Nucleus accumbens (tissue), 56 donors: ENCODE data around the gene LSM14A.
"Not testable (repeated sequence)": the region's sequence is repeated elsewhere in the genome, so short reads cannot be mapped to it uniquely, and the experiment has no call there.

ENCODE experiments used
- DNase-seq, 56 donors: peaks; one replicate each; lab custom pipeline; 2025; lab: John Stamatoyannopoulos, UW

LSM14A gene

GRCh38 chr19:34225659-34226015 lies 53.3 kb downstream of the LSM14A start:
- DNase-seq, result no peak

- no peak for DNase-seq
Observed at GRCh38 chr19:34226036-34226435, 53.7 kb downstream of the LSM14A start.

DNA sequence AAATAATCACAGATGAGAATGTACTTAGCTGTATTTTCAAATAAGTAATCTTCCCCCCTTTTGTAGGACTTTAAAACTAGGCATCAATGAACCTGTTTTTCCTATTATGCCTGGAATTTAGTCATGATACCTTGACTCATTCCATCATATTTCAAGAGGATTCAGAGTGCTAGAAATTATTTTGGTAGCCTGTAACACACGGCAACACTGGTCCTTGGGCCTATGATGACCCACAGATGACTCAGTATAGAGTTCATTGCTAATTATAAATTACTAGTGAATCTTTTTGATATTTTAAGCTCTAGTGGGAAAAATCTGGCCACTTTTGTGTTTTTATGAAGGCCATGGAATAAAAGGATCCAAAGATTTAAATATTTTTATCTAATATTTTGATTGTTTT lies 56.0 kb downstream of the LSM14A start:
- DNase-seq, result no peak

GRCh38 chr19:34228762-34229161 lies 56.5 kb downstream of the LSM14A start:
- DNase-seq, result no peak

GRCh38 chr19:34229721-34230120 lies 57.4 kb downstream of the LSM14A start:
- DNase-seq, result no peak

DNA sequence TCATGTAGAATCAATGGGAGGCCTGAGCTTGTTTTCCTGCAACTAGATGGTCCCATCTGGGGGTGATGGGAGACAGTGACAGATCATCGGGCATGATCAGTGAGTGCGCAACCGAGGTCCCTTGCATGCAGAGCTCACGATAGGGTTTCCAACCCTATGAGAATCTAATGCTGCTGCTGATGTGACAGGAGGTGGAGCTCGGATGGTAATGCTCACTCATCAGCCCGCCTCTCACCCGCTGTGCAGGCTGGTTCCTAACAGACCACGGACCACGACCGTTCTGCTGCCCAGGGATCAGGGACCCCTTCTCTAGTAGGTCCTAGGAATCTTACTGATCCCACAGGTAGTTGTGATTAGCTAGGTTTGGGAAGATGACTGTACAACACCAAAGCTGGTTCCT lies 58.5 kb downstream of the LSM14A start:
- DNase-seq, result peak in 23 of 56 donors; percentile 11 to 55 (median 24)

- DNase-seq, result no peak
Observed at GRCh38 chr19:34231439-34231838, 59.1 kb downstream of the LSM14A start.

DNA sequence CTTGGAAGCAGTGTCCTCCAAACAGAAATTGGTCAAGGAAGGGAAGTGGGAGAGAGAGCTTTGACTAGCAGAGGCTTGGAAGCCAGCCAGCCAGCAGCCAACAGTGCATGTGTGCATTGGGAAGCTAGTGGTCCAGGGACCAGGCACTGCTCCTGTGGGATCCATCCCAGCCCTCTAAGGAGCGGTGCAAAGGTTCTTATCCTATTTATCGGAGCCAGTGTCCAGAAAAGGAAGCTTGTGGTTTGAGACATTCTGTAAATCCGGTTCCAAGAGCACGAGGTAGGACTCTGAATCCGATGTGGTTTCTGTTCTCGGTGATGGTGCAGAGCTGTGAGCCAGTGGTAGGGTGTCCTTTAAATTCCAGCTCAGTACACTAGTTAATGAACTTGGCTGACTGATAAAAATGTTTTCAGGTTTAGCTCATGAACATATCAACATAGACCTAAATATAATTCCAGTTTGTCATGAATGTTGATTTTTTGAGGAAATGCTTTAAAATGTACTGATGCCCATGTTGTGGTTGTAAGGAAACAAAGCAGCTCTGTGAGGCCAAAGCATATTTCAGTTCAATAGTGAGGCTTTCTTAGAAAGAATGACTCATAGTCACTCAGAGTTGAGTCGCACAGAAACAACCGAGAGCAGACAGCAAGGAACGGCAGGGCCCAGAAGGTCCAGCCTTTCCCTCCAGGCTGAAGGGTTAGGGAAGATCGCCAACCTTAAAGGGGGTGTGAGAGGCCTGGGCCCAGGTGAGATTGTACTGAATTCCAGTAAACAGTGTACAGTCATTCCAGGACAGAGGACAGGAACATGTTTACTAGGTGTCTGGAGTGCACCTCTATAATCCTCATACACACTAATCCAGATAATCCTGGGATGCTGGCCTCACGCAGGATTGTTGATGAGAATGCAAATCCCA lies 60.5 kb downstream of the LSM14A start:
- DNase-seq, result peak in 38 of 56 donors; percentile 8 to 72 (median 26)

DNA sequence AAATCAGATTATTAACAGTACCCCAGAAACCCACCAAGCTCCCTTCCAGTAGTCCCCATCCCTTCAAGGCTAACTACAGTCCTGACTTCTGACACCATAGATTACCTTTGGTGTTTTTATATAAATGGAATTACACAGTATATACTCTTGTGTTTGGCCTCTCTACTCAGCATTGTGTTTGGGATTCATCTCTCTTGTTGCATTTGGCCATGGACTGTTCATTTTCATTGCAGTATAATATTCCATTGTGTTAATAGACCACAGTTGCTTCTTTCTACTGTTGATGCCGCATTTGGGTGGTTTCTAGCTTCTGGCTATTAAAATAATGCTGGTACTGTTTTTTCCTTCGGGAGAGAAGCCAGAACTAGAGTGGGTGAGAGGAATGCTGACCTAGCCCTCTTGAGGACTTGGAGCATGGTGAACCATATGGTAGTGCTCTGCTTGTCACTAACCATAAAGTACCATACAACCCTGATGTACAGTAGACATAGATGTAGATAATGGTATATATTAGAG lies 63.2 kb downstream of the LSM14A start:
- DNase-seq, result no peak

DNA sequence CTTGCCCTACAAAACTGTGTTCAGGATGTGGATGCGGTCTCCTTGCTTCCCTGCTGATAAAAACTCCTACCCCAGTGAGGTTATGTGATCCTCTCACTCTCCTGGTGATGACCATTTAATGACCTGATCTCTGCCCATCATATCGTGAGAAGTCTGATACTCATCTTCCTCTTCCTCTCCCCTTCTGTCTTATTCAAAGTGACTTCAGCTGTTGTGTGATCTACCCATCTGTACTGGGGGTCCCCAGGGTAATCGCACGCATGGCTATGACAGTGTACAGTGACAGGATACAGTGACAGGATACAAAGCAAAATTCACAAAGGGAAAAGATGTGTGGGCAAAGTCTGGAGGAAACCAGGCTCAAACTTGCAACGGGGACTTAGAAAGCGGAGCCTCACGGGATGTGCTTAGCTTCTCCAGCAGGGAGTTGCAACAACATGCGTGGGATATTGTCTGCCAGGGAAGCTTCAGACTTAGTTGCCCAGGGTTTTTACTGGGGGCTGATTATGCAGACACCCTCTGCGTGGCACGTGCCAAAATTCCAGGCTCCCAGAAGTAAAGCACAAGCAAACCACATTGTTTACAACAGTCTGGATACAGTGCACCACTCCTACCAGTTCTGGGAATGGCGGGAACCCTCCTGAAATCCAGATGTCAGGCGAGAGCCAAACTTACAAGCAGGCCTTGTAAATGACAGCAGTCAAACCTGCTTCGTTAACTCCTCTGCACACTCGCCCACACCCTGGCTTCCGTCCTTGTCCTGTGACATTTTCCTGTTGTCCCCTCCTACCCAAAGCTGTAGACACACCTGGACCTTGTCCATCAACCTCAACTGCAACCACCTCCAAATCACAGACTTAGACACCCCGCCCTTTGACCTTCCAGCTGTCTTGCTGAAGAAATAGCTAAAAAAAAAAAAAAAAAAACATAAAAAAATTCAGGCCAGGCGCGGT lies 64.0 kb downstream of the LSM14A start:
- no peak for DNase-seq

GRCh38 chr19:34237283-34237682 lies 65.0 kb downstream of the LSM14A start:
- DNase-seq, result no peak

GRCh38 chr19:34237939-34238338 lies 65.6 kb downstream of the LSM14A start:
- DNase-seq, result no peak

DNA sequence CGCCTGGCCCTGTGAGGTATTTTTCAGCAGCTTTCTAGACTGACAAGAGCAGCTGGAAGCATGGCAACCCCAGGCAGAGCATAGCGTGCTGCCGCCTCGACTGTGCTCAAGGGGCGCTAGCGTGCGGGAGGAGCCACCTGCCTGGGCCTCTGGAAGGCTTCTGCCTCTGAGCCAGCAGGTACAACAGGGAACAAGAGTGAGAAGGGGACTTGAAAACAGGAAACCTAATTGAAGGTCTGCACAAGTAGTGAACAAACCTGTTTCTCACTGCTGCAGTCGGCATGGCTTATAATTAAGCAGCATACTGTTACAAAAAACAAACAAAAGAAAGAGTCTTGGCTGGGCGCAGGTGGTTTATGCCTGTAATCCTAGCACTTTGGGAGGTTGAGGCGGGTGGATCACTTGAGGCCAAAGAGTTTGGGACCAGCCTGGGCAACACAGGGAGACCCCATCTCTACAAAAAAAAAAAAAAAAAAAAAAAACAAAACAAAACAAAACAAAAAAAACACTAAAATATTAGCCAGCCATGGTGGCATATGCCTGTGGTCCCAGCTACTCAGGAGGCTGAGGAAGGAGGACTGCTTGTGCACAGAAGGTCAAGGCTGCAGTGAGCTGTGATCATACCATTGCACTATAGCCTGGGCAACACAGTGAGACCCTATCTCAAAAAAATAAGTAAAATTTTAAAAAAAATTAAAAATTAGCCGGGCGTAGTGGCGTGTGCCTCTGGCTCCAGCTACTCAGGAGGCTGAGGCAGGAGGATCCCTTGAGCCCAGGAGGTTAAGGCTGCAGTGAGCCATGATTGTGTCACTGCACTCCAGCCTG lies 69.4 kb downstream of the LSM14A start:
- no peak for DNase-seq

- DNase-seq, result not testable (repeated sequence)
Observed at GRCh38 chr19:34243138-34243875, 71.0 kb downstream of the LSM14A start.

DNA sequence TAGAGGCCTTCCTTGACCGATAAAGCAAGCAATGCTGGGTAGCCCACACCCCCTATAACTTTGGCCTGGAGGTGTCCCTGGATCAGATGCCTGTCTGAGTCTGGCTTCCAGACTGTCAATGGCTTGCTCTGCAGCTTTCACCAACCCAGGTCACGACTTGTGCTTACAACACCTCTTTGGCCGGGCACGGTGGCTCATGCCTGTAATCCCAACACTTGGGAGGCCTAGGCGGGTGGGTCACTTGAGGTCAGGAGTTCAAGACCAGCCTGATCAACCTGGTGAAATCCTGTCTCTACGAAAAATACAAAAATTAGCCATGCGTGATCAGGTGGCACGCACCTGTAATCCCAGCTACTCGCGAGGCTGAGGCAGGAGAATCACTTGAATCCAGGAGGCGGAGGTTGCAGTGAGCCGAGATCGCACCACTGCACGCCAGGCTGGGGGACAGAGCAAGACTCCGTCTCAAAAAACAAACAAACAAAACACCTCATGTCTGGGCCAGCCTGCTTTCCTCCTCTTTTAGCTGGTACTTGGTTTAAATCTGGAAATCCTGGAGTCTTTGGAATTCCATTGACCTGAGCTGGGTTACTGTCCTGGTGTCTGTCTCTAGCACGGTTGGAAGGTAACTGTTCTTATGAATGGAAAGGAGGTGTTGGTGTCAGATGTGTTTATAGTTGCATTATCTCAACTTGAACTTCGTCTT lies 71.7 kb downstream of the LSM14A start:
- no peak for DNase-seq

GRCh38 chr19:34244611-34245299 lies 72.5 kb downstream of the LSM14A start:
- peak in 1 of 56 donors; percentile 14 for DNase-seq

DNA sequence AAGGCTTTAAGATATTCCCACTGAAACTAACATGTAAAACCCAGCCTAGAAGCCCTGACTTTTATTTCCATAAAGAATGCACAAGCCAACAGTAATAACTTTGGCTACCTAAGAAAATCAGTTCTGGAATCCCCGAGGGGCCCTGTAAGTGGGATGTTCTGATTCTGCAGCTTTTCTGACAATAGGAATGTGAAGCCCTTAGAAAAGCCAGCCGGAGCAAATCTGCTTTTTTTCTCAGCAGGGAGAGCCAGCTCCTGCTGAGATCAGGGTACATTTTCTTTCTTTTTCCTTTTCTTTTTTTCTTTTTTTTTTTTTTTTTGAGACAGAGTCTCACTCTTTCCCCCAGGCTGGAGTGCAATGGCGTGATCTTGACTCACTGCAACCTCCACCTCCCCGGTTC lies 74.0 kb downstream of the LSM14A start:
- DNase-seq, result no peak

DNA sequence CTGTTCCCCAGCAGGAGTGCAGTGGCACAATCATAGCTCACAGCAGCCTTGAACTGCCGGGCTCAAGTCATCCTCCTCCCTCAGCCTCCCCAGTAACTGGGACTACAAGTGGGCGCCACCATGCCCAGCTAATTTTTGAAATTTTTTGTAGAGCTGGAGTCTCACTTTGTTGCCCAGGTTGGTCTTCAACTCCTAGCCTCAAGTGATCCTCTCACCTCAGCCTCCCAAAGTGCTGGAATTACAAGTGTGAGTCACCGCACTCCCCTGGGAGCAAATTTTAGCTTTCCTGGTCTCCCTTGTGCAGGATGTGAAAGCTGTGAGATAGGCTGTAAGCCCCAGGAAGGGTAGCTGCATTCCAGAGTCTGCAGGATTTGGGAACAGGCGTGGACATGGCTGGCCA lies 76.6 kb downstream of the LSM14A start:
- DNase-seq, result no peak
